GM18868 (cell line): ENCODE results near the gene FLG.
"Not testable (repeated sequence)": the region's sequence is repeated elsewhere in the genome, so short reads cannot be mapped to it uniquely, and the experiment has no call there.

ENCODE experiments used
- ATAC-seq: cut with Tn5 transposase; IDR thresholded peaks from one replicate; pipeline ENCODE4 v1.9.1; 2021; ENCODE audit warnings: mild to moderate bottlenecking, moderate library complexity; ENCODE audit not compliant: unreplicated experiment

Gene FLG

GRCh38 chr1:152325111-152325510 is at the start of gene FLG:
FLG (minus strand) TSS chr1:152325239; CDS start chr1:152315456, 9,783 bp downstream.
- ATAC-seq: no peak

GRCh38 chr1:152374451-152374850 is 49.4 kb upstream of the FLG start:
- no peak for ATAC-seq

DNA sequence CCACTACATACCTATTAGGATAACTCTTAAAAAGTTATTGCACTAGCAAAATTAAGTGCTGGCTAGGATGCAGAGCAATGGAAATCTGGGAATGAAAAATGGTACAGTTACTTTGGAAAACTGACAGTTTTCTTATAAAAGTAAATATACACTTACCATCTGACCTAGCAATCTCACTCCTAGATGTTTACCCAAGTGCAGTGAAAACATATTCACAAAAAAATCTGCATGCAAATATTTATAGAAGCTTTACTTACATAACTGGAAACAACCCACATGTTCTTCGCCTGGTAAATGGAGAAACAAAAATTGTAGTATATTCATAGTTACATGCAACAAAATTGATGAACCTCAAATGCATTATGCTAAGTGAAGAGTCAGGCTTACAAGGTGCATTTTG is 47.6 kb upstream of the FLG start:
- ATAC-seq: no peak

- no peak for ATAC-seq
These were observed 42.4 kb upstream of the FLG start for GRCh38 chr1:152367436-152367835.

- ATAC-seq: no peak
These were observed 34.9 kb upstream of the FLG start, which contains the start of gene FLG2 for GRCh38 chr1:152359906-152360305. FLG2 (minus strand) TSS chr1:152360006; CDS start chr1:152358884, 1,122 bp downstream.

- no peak for ATAC-seq
These were observed 31.7 kb upstream of the FLG start for GRCh38 chr1:152356736-152357135.

- no peak for ATAC-seq
These were observed 24.6 kb upstream of the FLG start for GRCh38 chr1:152349611-152350010.

GRCh38 chr1:152348447-152348846 is 23.4 kb upstream of the FLG start:
- ATAC-seq: no peak

DNA sequence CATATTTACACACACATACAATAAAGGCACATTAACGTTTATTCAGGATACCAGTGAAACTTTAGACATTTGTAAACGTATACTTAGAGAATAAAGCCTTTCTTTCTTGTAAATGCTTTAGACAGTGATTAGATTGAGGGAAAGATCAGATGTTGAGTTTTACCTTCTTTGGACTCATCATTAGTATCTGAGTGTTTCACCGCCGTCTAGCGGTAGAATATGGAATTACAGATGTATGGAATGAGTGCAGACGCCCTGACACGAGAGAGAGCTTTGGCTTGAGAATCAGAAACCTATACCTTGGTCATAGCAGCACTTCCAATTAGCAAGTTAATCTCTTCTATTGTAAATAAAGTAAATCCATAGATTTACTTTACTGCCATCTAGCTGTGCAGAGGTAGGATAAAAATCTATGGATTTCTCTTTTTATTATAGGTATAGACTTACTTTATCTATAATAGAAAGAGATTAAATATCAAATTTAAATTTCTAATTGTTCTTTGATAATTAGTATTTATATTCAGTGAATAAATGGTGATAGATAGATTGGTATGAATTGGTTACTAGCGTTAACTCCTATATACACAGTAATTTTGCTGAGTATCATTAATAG is 22.2 kb upstream of the FLG start:
- ATAC-seq: no peak

- no peak for ATAC-seq
These were observed 19.4 kb upstream of the FLG start for GRCh38 chr1:152344438-152344837.

DNA sequence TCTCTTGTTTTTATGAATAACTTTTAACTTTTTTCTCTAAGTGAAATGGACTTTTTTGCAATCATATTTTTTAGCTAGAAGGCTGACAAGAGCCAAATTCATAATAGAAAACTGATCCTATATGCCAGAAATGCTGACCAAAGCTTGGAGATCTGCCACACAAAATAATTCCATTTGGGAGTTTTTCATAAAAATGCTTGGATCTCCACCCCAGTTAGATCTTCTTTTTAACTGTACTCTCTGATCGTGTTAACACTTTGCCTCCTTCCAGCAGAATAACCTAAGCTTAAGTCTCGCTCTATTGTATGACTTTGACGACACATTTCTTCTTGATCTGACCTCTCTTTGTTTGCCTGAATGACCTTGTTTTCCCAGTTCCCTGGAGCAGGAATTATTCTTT is 18.0 kb upstream of the FLG start:
- no peak for ATAC-seq

GRCh38 chr1:152335399-152335798 is 10.4 kb upstream of the FLG start:
- no peak for ATAC-seq

GRCh38 chr1:152328801-152329391 is 3.9 kb upstream of the FLG start:
- no peak for ATAC-seq

GRCh38 chr1:152313970-152314369 is 11.1 kb downstream of the FLG start:
- ATAC-seq: no peak

DNA sequence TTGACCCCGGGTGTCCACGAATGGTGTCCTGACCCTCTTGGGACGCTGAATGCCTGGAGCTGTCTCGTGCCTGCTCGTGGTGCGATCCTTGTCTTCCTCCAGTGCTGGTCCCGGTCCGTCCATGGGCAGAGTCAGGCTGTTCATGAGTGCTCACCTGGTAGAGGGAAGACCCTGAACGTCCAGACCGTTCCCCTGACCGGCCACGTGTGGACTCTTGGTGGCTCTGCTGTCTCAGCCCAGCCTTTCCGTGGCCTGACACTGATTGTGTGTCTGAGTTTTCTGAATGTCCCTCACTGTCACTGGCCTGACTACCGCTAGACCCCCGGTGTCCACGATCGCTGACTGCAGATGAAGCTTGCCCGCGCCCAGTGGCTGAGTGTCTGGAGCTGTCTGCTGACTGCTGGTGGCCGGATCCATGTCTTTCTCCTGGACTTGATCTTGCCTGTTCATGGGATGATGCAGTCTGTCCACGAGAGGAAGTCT is 11.7 kb downstream of the FLG start:
- no peak for ATAC-seq

- ATAC-seq: not testable (repeated sequence)
These were observed 12.9 kb downstream of the FLG start for GRCh38 chr1:152312169-152312568.

- no peak for ATAC-seq
These were observed 15.1 kb downstream of the FLG start for GRCh38 chr1:152309955-152310354.

DNA sequence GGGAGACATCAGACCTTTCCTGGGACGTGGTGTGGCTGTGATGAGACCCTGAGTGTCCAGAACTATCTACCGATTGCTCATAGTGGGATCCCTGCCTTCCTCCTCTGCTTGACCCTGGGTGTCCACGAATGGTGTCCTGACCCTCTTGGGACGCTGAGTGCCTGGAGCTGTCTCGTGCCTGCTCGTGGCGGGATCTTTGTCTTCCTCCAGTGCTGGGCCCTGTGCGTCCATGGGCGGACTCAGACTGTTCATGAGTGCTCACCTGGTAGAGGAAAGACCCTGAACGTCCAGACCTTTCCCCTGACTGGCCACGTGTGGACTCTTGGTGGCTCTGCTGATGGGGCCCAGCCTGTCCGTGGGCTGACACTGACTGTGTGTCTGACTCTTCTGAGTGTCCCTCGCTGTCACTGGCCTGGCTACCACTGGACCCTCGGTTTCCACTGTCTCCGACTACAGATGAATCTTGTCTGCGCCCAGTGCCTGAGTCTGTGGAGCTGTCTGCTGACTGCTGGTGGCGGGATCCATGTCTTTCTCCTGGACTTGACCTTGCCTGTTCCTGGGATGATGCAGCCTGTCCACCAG is 15.6 kb downstream of the FLG start:
- not testable (repeated sequence) for ATAC-seq

GRCh38 chr1:152308758-152309157 is 16.3 kb downstream of the FLG start:
- ATAC-seq: not testable (repeated sequence)

- not testable (repeated sequence) for ATAC-seq
These were observed 17.1 kb downstream of the FLG start for GRCh38 chr1:152307970-152308369.

GRCh38 chr1:152306123-152306522 is 18.9 kb downstream of the FLG start:
- ATAC-seq: not testable (repeated sequence)

- not testable (repeated sequence) for ATAC-seq
These were observed 20.3 kb downstream of the FLG start for GRCh38 chr1:152304773-152305172.
